Heart left ventricle (tissue), 16 donors: ENCODE results near the gene ADAMTSL1. TPM values are rescaled to one million over a fixed set of nuclear protein-coding genes. Genes with fewer than 3 reads are reported as not detected.

Experiments used
- ATAC-seq, 4 donors: fragments of 200-7000 bp; cut with Tn5 transposase; one replicate each; pipeline ENCODE4 v1.9.1; 2020 to 2022; ENCODE audit warnings: moderate library complexity in 4 of 4, mild to moderate bottlenecking in 3 of 4, moderate number of reproducible peaks in 1 of 4
- DNase-seq, 5 donors: peaks; one replicate each; pipeline ENCODE4 v3.0.0-alpha.2; 2020
- H3K27ac ChIP-seq, 12 donors: fragments of 200-600 bp; sonication (generic) in 4 of 12; one replicate each; pipeline versions ENCODE4 v1.5.0 to v1.8.0; 2016 to 2022; ENCODE audit warnings: mild to moderate bottlenecking in 2 of 12
- H3K27me3 ChIP-seq, 9 donors: fragments of 200-600 bp; sonication (generic) in 2 of 9; one replicate each; pipeline versions ENCODE4 v1.5.1 to v1.8.0; 2016 to 2022; ENCODE audit warnings: mild to moderate bottlenecking in 3 of 9
- H3K36me3 ChIP-seq, 9 donors: fragments of 200-600 bp; sonication (generic) in 2 of 9; one replicate each; pipeline versions ENCODE4 v1.5.0 to v1.8.0; 2018 to 2022; ENCODE audit warnings: mild to moderate bottlenecking in 2 of 9
- H3K4me1 ChIP-seq, 12 donors: fragments of 200-600 bp; sonication (generic) in 4 of 12; one replicate each; pipeline versions ENCODE4 v1.5.0 to v1.8.0; 2016 to 2022; ENCODE audit warnings: mild to moderate bottlenecking in 3 of 12
- H3K4me3 ChIP-seq, 12 donors: fragments of 200-600 bp; sonication (generic) in 4 of 12; one replicate each; pipeline versions ENCODE4 v1.5.0 to v1.8.0; 2017 to 2022; ENCODE audit warnings: mild to moderate bottlenecking in 9 of 12, moderate library complexity in 4 of 12
- H3K9me3 ChIP-seq, 12 donors: fragments of 200-600 bp; sonication (generic) in 4 of 12; one replicate each; pipeline versions ENCODE4 v1.5.0 to v1.8.0; 2016 to 2022; ENCODE audit warnings: mild to moderate bottlenecking in 1 of 12
- CTCF ChIP-seq, 12 donors: fragments of 200-600 bp; sonication (generic) in 4 of 12; IDR thresholded peaks; one replicate each; pipeline versions ENCODE4 v1.5.0 to v1.8.0; 2018 to 2022; ENCODE audit warnings: antibody characterized with exemption in 12 of 12, mild to moderate bottlenecking in 5 of 12
- POLR2A ChIP-seq, 2 donors: fragments of 450-650 bp; IDR thresholded peaks; one replicate each; pipeline ENCODE4 v1.6.1; 2017; ENCODE audit warnings: antibody characterized with exemption in 2 of 2, mild to moderate bottlenecking in 2 of 2, moderate library complexity in 2 of 2
- WGBS, 4 donors: extraction: QIAGEN DNeasy Blood & Tissue Kit in 2 of 4; methylation state at CpG; one replicate each; pipeline versions ENCODE4 v1.1.5 to v1.1.7; 2013 to 2018; 5-methylcytosine and 5-hydroxymethylcytosine counted together
- intact Hi-C, 10 donors: fragments of 100-400 bp; cut with DNase I; formaldehyde crosslinking; loops; one replicate each; pipeline versions ENCODE4 v1.11.1 to v1.14.2; 2022
- polyA plus RNA-seq, 2 donors: library from polyadenylated mRNA; stranded (reverse); fragments of 200-250 nt; gene quantifications; one replicate each; pipeline ENCODE4 v1.2.3, GENCODE V29; 2013
- total RNA-seq, 9 donors: library from RNA; depleted of rRNA in 2 of 9; stranded (reverse); fragments of >200 nt in 2 of 9; fragmentation: NEBNext Ultra II Directional in 3 of 9; extraction: Animal tissue kit (Norgen Biotek cat#: 25700) in 3 of 9; gene quantifications; one replicate each; pipeline versions ENCODE4 v1.1.0 to v1.2.4, GENCODE V29; 2016 to 2023
- donor health status: ischemic (EF 13 %, LVEDD 7.1; RV severe dilation, severe dysfunction).
- donor health status: healthy with polysubstance abuse.
- donor health status: DM: no; HTN: yes; CAD: no.
- donor health status: DM: no; HTN: no; CAD: no.
- donor health status: ischemic (EF 25% LVEDD 6.9; RV normal size, moderate dysfunction).
- donor health status: ischemic (EF 25% LVEDD 5.7; RV mildly dilated, moderate dysfunction).
- donor health status: healthy.
- donor health status: DM: yes; HTN: yes; CAD: no.
- donor health status: ischemic (EF 35%, LVEDD 5.7; RV mildly dilated, moderate dysfunction).
- donor health status: nonischemic (EF 11% LVEDD 7.7; RV severe dilation, severe dysfunction).
- donor health status: DM: yes; HTN: yes; CAD: no.
- donor health status: PGD.
- donor health status: ischemic (EF 29% LVEDD 5.4; RV normal size, mild dysfunction).
- donor health status: nonischemic (EF 23%, LVEDD 6.1; RV moderate dilation, normal function).

ADAMTSL1 gene
- total and polyA plus RNA-seq, 11 donors = 0.46 to 4.7 (median 1.1) TPM

GRCh38 chr9:18617759-18618158, 143.8 kb downstream of the ADAMTSL1 start:
- no peak for ATAC-seq
- 64 to 76% (median 70%) methylated on average over 1 of the region's 1 CpG for WGBS, 4 donors
- intact Hi-C loops = no loop called here

GRCh38 chr9:18618862-18619261, 144.9 kb downstream of the ADAMTSL1 start:
- intact Hi-C loops = no loop called here

More at GRCh38 chr9:18617759-18618158, 143.8 kb downstream of the ADAMTSL1 start:
- TF ChIP-seq CTCF (IDR thresholded peaks at IDR 0.05) (no peak), POLR2A (IDR thresholded peaks at IDR 0.05) (no peak)
- Histone ChIP-seq H3K9me3 (peaks cover 0 to 6% (median 0%) of the 10 kb centered on the region in 12 donors), H3K4me3 (no peak overlapping the region), H3K27ac (no peak overlapping the region), H3K36me3 (no peaks in the 10 kb centered on the region), H3K4me1 (peaks cover 0 to 4% (median 0%) of the 10 kb centered on the region in 12 donors), H3K27me3 (no peaks in the 10 kb centered on the region)
- no peak for DNase-seq

DNA sequence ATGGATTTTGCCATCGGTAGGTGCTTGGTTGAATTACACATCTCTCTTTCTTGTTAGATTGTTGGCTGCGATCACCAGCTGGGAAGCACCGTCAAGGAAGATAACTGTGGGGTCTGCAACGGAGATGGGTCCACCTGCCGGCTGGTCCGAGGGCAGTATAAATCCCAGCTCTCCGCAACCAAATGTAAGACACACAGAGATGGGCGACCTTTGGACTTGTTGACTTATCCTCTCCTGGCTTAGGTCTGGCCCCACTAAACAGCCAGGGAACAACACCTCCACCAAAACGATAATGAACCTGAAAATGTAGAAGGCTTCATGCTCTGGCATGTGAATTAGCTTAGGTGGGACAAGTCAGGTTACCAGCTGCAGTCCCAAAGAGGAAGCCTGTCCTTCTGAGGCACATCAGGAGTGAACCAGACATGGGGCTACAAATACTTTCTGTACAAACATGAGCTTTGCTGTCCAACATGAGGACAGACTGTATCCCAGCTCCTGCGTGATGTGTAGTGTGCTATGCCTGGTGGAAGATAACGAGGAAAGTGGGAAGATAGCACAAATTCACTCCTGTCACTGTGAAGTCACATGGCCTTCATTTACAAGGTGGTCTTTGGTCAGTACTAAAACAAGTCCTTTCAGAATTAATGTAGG, 148.4 kb downstream of the ADAMTSL1 start:
- H3K4me3 ChIP-seq = no peak overlapping the region
- no peak overlapping the region for H3K27ac ChIP-seq
- no peak for ATAC-seq
- H3K4me1 ChIP-seq = no peaks in the 10 kb centered on the region
- no peaks in the 10 kb centered on the region for H3K27me3 ChIP-seq
- H3K36me3 ChIP-seq = no peaks in the 10 kb centered on the region
- H3K9me3 ChIP-seq = no peaks in the 10 kb centered on the region
- 93 to 95% (median 94%) methylated on average over 11 of the region's 11 CpGs for WGBS, 4 donors
- TF ChIP-seq CTCF (IDR thresholded peaks at IDR 0.05) (no peak), POLR2A (IDR thresholded peaks at IDR 0.05) (no peak)
- intact Hi-C loops = loop anchor here in 2 of 10 donors (10.0 kb wide), 2 partner anchors 172 to 178 kb away; no protein-coding TSS in a partner anchor
- no peak for DNase-seq

More at GRCh38 chr9:18618862-18619261, 144.9 kb downstream of the ADAMTSL1 start:
- H3K9me3 ChIP-seq = no peaks in the 10 kb centered on the region
- H3K4me1 ChIP-seq = peaks cover 0 to 4% (median 0%) of the 10 kb centered on the region in 12 donors
- no peak for ATAC-seq
- H3K36me3 ChIP-seq = no peaks in the 10 kb centered on the region
- no peak for DNase-seq
- WGBS, 4 donors = 85 to 97% (median 94%) methylated on average over 2 of the region's 2 CpGs
- H3K4me3 ChIP-seq = no peak overlapping the region
- no peak overlapping the region for H3K27ac ChIP-seq
- H3K27me3 ChIP-seq = no peaks in the 10 kb centered on the region
- no peak for TF ChIP-seq POLR2A (IDR thresholded peaks at IDR 0.05)
- TF ChIP-seq CTCF (IDR thresholded peaks at IDR 0.05) = no peak

- intact Hi-C loops = loop anchor here in 2 of 10 donors (10.0 kb wide), 2 partner anchors 171 to 179 kb away; no protein-coding TSS in a partner anchor
- TF ChIP-seq POLR2A (IDR thresholded peaks at IDR 0.05) (no peak), CTCF (IDR thresholded peaks at IDR 0.05) (no peak)
- Histone ChIP-seq H3K27ac (no peak overlapping the region), H3K36me3 (no peaks in the 10 kb centered on the region), H3K4me3 (no peak overlapping the region), H3K4me1 (peaks cover 0 to under 1% (median 0%) of the 10 kb centered on the region in 12 donors), H3K9me3 (peaks cover 0 to 8% (median 0%) of the 10 kb centered on the region in 12 donors), H3K27me3 (no peaks in the 10 kb centered on the region)
- 63 to 70% (median 67%) methylated on average over 4 of the region's 4 CpGs for WGBS, 4 donors
- ATAC-seq (no peak), DNase-seq (no peak)
These were observed 149.5 kb downstream of the ADAMTSL1 start for GRCh38 chr9:18623221-18624079.
